Osteoblast (primary cell): ENCODE results near the gene CELF2. TPM values are rescaled to one million over a fixed set of nuclear protein-coding genes. Genes with fewer than 3 reads are reported as not detected.

Source experiments
- DNase-seq: peaks from one replicate; pipeline ENCODE4 v3.0.0; 2011; ENCODE audit warnings: low spot score, mixed read lengths; ENCODE audit not compliant: insufficient read length; ENCODE audit errors: missing footprints
- H2AFZ ChIP-seq: 2 replicates; pipeline ENCODE4 v1.6.0; 2011; ENCODE audit warnings: mild to moderate bottlenecking, low read length
- H3K27ac ChIP-seq: 2 replicates; pipeline ENCODE4 v1.5.1; 2011; ENCODE audit warnings: mild to moderate bottlenecking, low read depth, low read length, moderate library complexity
- H3K27me3 ChIP-seq: 2 replicates; pipeline ENCODE4 v1.6.0; 2012; ENCODE audit warnings: mild to moderate bottlenecking, control low read depth, inconsistent platforms, low read length, moderate library complexity; ENCODE audit not compliant: insufficient read depth
- H3K36me3 ChIP-seq: 2 replicates; pipeline ENCODE4 v1.5.1; 2011; ENCODE audit warnings: mild to moderate bottlenecking, low read length, control low read depth, moderate library complexity; ENCODE audit not compliant: insufficient read depth
- H3K4me1 ChIP-seq: 2 replicates; pipeline ENCODE4 v1.5.1; 2011; ENCODE audit warnings: mild to moderate bottlenecking, low read length, control low read depth, moderate library complexity; ENCODE audit not compliant: insufficient read depth
- H3K4me2 ChIP-seq: 2 replicates; pipeline ENCODE4 v1.6.0; 2011; ENCODE audit warnings: mild to moderate bottlenecking, low read length; ENCODE audit not compliant: insufficient read depth
- H3K4me3 ChIP-seq: fragments of 200-600 bp; sonication (generic); 3 replicates; pipeline ENCODE4 v1.5.1; 2012; ENCODE audit warnings: mild to moderate bottlenecking, low read length, inconsistent platforms; ENCODE audit not compliant: insufficient read depth
- H3K79me2 ChIP-seq: 2 replicates; pipeline ENCODE4 v1.6.0; 2012; ENCODE audit warnings: mild to moderate bottlenecking, low read length, control low read depth, inconsistent platforms; ENCODE audit not compliant: insufficient read depth
- H3K9me3 ChIP-seq: 2 replicates; pipeline ENCODE4 v1.5.1; 2011; ENCODE audit warnings: low read depth, low read length, control low read depth
- H4K20me1 ChIP-seq: 2 replicates; pipeline ENCODE4 v1.6.0; 2012; ENCODE audit warnings: mild to moderate bottlenecking, low read length, control low read depth; ENCODE audit not compliant: insufficient read depth
- CTCF ChIP-seq: IDR thresholded peaks from 2 replicates; pipeline ENCODE4 v1.5.1; 2011; ENCODE audit warnings: mild to moderate bottlenecking, low read depth, low read length, moderate library complexity; ENCODE audit errors: extremely low read depth
- total RNA-seq: library from RNA; depleted of rRNA; stranded (reverse); fragments of >200 nt; gene quantifications from 2 replicates; pipeline ENCODE4 v1.2.3, GENCODE V29; 2012

The CELF2 gene
- total RNA-seq, 1 donor, result 7.6 TPM

GRCh38 chr10:11082526-11082925, 64.9 kb downstream of the CELF2 start:
- Histone ChIP-seq H3K36me3 (no peaks in the 10 kb centered on the region), H3K9me3 (no peaks in the 10 kb centered on the region), H3K79me2 (no peaks in the 10 kb centered on the region), H3K27me3 (no peaks in the 10 kb centered on the region), H3K27ac (no peak overlapping the region), H3K4me2 (no peak overlapping the region), H2AFZ (no peak overlapping the region), H3K4me3 (no peak overlapping the region), H4K20me1 (no peaks in the 10 kb centered on the region), H3K4me1 (no peaks in the 10 kb centered on the region)
- DNase-seq, result no peak
- no peak for TF ChIP-seq CTCF

GRCh38 chr10:11083051-11083450, 65.4 kb downstream of the CELF2 start:
- H4K20me1 ChIP-seq, result no peaks in the 10 kb centered on the region
- H3K4me3 ChIP-seq, result no peak overlapping the region
- no peaks in the 10 kb centered on the region for H3K4me1 ChIP-seq
- H3K36me3 ChIP-seq, result no peaks in the 10 kb centered on the region
- no peak for DNase-seq
- no peaks in the 10 kb centered on the region for H3K79me2 ChIP-seq
- no peaks in the 10 kb centered on the region for H3K9me3 ChIP-seq
- no peak overlapping the region for H2AFZ ChIP-seq
- H3K4me2 ChIP-seq, result no peak overlapping the region
- no peaks in the 10 kb centered on the region for H3K27me3 ChIP-seq
- TF ChIP-seq CTCF, result no peak
- H3K27ac ChIP-seq, result no peak overlapping the region

GRCh38 chr10:11085545-11085944, 67.9 kb downstream of the CELF2 start:
- H3K4me3 ChIP-seq, result no peak overlapping the region
- no peak overlapping the region for H3K4me2 ChIP-seq
- no peak overlapping the region for H2AFZ ChIP-seq
- TF ChIP-seq CTCF, result no peak
- no peaks in the 10 kb centered on the region for H3K27me3 ChIP-seq
- no peaks in the 10 kb centered on the region for H3K4me1 ChIP-seq
- no peaks in the 10 kb centered on the region for H3K36me3 ChIP-seq
- no peaks in the 10 kb centered on the region for H3K79me2 ChIP-seq
- no peaks in the 10 kb centered on the region for H4K20me1 ChIP-seq
- H3K27ac ChIP-seq, result no peak overlapping the region
- H3K9me3 ChIP-seq, result no peaks in the 10 kb centered on the region
- DNase-seq, result no peak

- no peak for TF ChIP-seq CTCF
- no peaks in the 10 kb centered on the region for H4K20me1 ChIP-seq
- no peaks in the 10 kb centered on the region for H3K36me3 ChIP-seq
- H3K79me2 ChIP-seq, result no peaks in the 10 kb centered on the region
- no peaks in the 10 kb centered on the region for H3K27me3 ChIP-seq
- no peaks in the 10 kb centered on the region for H3K9me3 ChIP-seq
- no peak overlapping the region for H3K27ac ChIP-seq
- DNase-seq, result no peak
- H3K4me3 ChIP-seq, result no peak overlapping the region
- no peak overlapping the region for H3K4me2 ChIP-seq
- H2AFZ ChIP-seq, result no peak overlapping the region
- H3K4me1 ChIP-seq, result no peaks in the 10 kb centered on the region
Measured at GRCh38 chr10:11086177-11086840, 68.6 kb downstream of the CELF2 start.
